Astrocyte (in vitro differentiated cells and primary cell): ENCODE measurements around the gene TMEM222. TPM values are rescaled to one million over a fixed set of nuclear protein-coding genes. Genes with fewer than 3 reads are reported as not detected.

ENCODE experiments used
- DNase-seq: peaks from one replicate; pipeline ENCODE4 v3.0.0-alpha.2; 2010; ENCODE audit warnings: low read depth
- FAIRE-seq: peaks from 2 replicates; lab custom pipeline; 2011; peaks lifted over from hg19 to GRCh38; lab: Jason Lieb, UNC
- H2AFZ ChIP-seq: 2 replicates; pipeline ENCODE4 v1.6.0; 2012; ENCODE audit warnings: low read depth, low read length, inconsistent platforms
- H3K27ac ChIP-seq: 2 replicates; pipeline ENCODE4 v1.5.1; 2011; ENCODE audit warnings: low read depth, low read length, inconsistent platforms
- H3K27me3 ChIP-seq: 2 replicates; pipeline ENCODE4 v1.6.0; 2011; ENCODE audit warnings: low read length, inconsistent platforms; ENCODE audit not compliant: insufficient read depth
- H3K36me3 ChIP-seq: 2 replicates; pipeline ENCODE4 v1.5.1; 2011; ENCODE audit warnings: low read length, inconsistent platforms; ENCODE audit not compliant: insufficient read depth
- H3K4me1 ChIP-seq: 2 replicates; pipeline ENCODE4 v1.5.1; 2011; ENCODE audit warnings: low read length, inconsistent platforms; ENCODE audit not compliant: insufficient read depth
- H3K4me2 ChIP-seq: 2 replicates; pipeline ENCODE4 v1.6.0; 2012; ENCODE audit warnings: low read length, inconsistent platforms
- H3K4me3 ChIP-seq: 2 replicates; pipeline ENCODE4 v1.5.1; 2011; ENCODE audit warnings: low read depth, mild to moderate bottlenecking, low read length, inconsistent platforms; ENCODE audit not compliant: insufficient read depth
- H3K79me2 ChIP-seq: 2 replicates; pipeline ENCODE4 v1.6.0; 2012; ENCODE audit warnings: mild to moderate bottlenecking, low read length, inconsistent platforms; ENCODE audit not compliant: insufficient read depth
- H3K9ac ChIP-seq: 2 replicates; pipeline ENCODE4 v1.6.0; 2012; ENCODE audit warnings: mild to moderate bottlenecking, low read length, inconsistent platforms
- H3K9me3 ChIP-seq: 2 replicates; pipeline ENCODE4 v1.5.1; 2012; ENCODE audit warnings: low read depth, mild to moderate bottlenecking, low read length, inconsistent platforms; ENCODE audit not compliant: insufficient read depth
- H4K20me1 ChIP-seq: 2 replicates; pipeline ENCODE4 v1.6.0; 2012; ENCODE audit warnings: low read length, inconsistent platforms; ENCODE audit not compliant: insufficient read depth
- H3K27ac Mint-ChIP-seq: one replicate; pipeline ENCODE4 v1.8.0; 2021; ENCODE audit warnings: mild to moderate bottlenecking, mixed read lengths; ENCODE audit not compliant: unreplicated experiment
- H3K27me3 Mint-ChIP-seq: one replicate; pipeline ENCODE4 v1.8.0; 2021; ENCODE audit warnings: low read depth, mixed read lengths; ENCODE audit not compliant: unreplicated experiment
- H3K36me3 Mint-ChIP-seq: one replicate; pipeline ENCODE4 v1.8.0; 2021; ENCODE audit warnings: low read depth, mixed read lengths; ENCODE audit not compliant: unreplicated experiment
- H3K4me1 Mint-ChIP-seq: one replicate; pipeline ENCODE4 v1.8.0; 2021; ENCODE audit warnings: low read depth, mixed read lengths; ENCODE audit not compliant: unreplicated experiment
- H3K4me3 Mint-ChIP-seq: one replicate; pipeline ENCODE4 v1.8.0; 2021; ENCODE audit warnings: mild to moderate bottlenecking, moderate library complexity, mixed read lengths; ENCODE audit not compliant: unreplicated experiment
- H3K9me3 Mint-ChIP-seq: one replicate; pipeline ENCODE4 v1.8.0; 2021; ENCODE audit warnings: mild to moderate bottlenecking, mixed read lengths; ENCODE audit not compliant: unreplicated experiment
- CTCF ChIP-seq: IDR thresholded peaks from 2 replicates; pipeline ENCODE4 v1.5.1; 2011; ENCODE audit warnings: low read depth, mild to moderate bottlenecking, inconsistent platforms, low read length, moderate library complexity; ENCODE audit not compliant: insufficient read depth
- EZH2 ChIP-seq: IDR thresholded peaks from 2 replicates; pipeline ENCODE4 v1.6.1; 2012; ENCODE audit warnings: mild to moderate bottlenecking, low read length, inconsistent platforms; ENCODE audit not compliant: insufficient read depth
- total RNA-seq: library from RNA; stranded (reverse); gene quantifications from 2 replicates; pipeline ENCODE4 v1.2.1, GENCODE V29; 2021

TMEM222 gene
- total RNA-seq, 1 donor from 2014 or later, result 46.0 TPM

- no peak for DNase-seq
- Mint-ChIP-seq H3K27me3 (peaks cover 30% of the 10 kb centered on the region), H3K9me3 (no peaks in the 10 kb centered on the region), H3K4me3 (no peak overlapping the region), H3K36me3 (peaks cover 32% of the 10 kb centered on the region), H3K27ac (no peak overlapping the region), H3K4me1 (peaks cover 2% of the 10 kb centered on the region)
- no peak overlapping the region for H2AFZ ChIP-seq
- H3K79me2 ChIP-seq, result no peaks in the 10 kb centered on the region
- no peak for FAIRE-seq
- H3K27ac ChIP-seq, result no peak overlapping the region
- no peak overlapping the region for H3K4me3 ChIP-seq
- H3K4me1 ChIP-seq, result peaks cover 7% of the 10 kb centered on the region
- H3K4me2 ChIP-seq, result no peak overlapping the region
- no peaks in the 10 kb centered on the region for H3K9me3 ChIP-seq
- H3K36me3 ChIP-seq, result no peaks in the 10 kb centered on the region
- TF ChIP-seq EZH2 (no peak), CTCF (no peak)
- H4K20me1 ChIP-seq, result no peaks in the 10 kb centered on the region
- H3K9ac ChIP-seq, result no peak overlapping the region
- no peaks in the 10 kb centered on the region for H3K27me3 ChIP-seq
These were observed 39.6 kb downstream of the TMEM222 start for GRCh38 chr1:27361553-27361952.

- H3K36me3 Mint-ChIP-seq, result peaks cover 21% of the 10 kb centered on the region
- Histone ChIP-seq H3K36me3 (no peaks in the 10 kb centered on the region), H3K4me2 (no peak overlapping the region), H3K9me3 (no peaks in the 10 kb centered on the region), H3K4me1 (peaks cover 15% of the 10 kb centered on the region), H4K20me1 (no peaks in the 10 kb centered on the region), H2AFZ (no peak overlapping the region), H3K27me3 (no peaks in the 10 kb centered on the region), H3K79me2 (no peaks in the 10 kb centered on the region), H3K4me3 (no peak overlapping the region), H3K9ac (no peak overlapping the region), H3K27ac (no peak overlapping the region)
- DNase-seq (no peak), FAIRE-seq (no peak)
- TF ChIP-seq EZH2 (no peak), CTCF (no peak)
- H3K4me1 Mint-ChIP-seq, result peaks cover 2% of the 10 kb centered on the region
- no peaks in the 10 kb centered on the region for H3K9me3 Mint-ChIP-seq
- H3K27ac Mint-ChIP-seq, result peak overlapping the region; percentile 41
- H3K4me3 Mint-ChIP-seq, result peak overlapping the region; percentile 62
- H3K27me3 Mint-ChIP-seq, result peaks cover 19% of the 10 kb centered on the region
These were observed 42.1 kb downstream of the TMEM222 start for GRCh38 chr1:27363766-27364695.
